Measurements from ENCODE around the gene WWC1.

The WWC1 gene

DNA sequence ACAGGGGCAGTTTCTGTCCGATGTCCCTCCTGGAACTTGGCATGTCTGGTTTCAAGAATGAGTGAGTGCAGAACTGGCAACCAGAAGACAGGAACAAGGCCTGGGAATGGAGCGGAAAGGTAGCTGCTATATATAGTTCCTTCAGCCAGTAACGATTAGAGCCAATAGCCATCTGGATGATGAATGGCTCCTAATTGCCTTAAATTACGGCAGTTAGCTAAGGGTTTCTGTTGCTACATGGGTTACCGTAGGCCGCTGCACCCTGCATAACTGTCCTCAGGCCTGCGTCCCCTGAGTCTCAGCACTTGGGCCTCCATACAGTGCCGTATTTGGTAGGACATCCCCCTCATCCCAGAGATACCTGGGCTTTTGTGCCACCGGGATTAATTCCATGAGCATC, 29.4 kb downstream of the WWC1 start:
- H3K27ac ChIP-seq (ENCODE audit: poor library complexity, severe bottlenecking), result peak overlapping the region; percentile 96
- no peak for DNase-seq (ENCODE audit: low spot score)
- TF ChIP-seq, protein P1, sequence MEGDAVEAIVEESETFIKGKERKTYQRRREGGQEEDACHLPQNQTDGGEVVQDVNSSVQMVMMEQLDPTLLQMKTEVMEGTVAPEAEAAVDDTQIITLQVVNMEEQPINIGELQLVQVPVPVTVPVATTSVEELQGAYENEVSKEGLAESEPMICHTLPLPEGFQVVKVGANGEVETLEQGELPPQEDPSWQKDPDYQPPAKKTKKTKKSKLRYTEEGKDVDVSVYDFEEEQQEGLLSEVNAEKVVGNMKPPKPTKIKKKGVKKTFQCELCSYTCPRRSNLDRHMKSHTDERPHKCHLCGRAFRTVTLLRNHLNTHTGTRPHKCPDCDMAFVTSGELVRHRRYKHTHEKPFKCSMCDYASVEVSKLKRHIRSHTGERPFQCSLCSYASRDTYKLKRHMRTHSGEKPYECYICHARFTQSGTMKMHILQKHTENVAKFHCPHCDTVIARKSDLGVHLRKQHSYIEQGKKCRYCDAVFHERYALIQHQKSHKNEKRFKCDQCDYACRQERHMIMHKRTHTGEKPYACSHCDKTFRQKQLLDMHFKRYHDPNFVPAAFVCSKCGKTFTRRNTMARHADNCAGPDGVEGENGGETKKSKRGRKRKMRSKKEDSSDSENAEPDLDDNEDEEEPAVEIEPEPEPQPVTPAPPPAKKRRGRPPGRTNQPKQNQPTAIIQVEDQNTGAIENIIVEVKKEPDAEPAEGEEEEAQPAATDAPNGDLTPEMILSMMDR (IDR thresholded peaks at IDR 0.05; ENCODE audit: poor library complexity, severe bottlenecking), result no peak
- H3K36me3 ChIP-seq (ENCODE audit: low read depth), result peaks cover 9% of the 10 kb centered on the region
- no peaks in the 10 kb centered on the region for H3K27me3 ChIP-seq (ENCODE audit: insufficient read depth, poor library complexity, severe bottlenecking)
- peaks cover 57% of the 10 kb centered on the region for H3K4me1 ChIP-seq (ENCODE audit: insufficient read depth, poor library complexity, severe bottlenecking)
- H3K4me3 ChIP-seq (ENCODE audit: severe bottlenecking), result no peak overlapping the region
- no peaks in the 10 kb centered on the region for H3K9me3 ChIP-seq (ENCODE audit: severe bottlenecking)
- no peak for ATAC-seq (ENCODE audit: low read depth)

DNA sequence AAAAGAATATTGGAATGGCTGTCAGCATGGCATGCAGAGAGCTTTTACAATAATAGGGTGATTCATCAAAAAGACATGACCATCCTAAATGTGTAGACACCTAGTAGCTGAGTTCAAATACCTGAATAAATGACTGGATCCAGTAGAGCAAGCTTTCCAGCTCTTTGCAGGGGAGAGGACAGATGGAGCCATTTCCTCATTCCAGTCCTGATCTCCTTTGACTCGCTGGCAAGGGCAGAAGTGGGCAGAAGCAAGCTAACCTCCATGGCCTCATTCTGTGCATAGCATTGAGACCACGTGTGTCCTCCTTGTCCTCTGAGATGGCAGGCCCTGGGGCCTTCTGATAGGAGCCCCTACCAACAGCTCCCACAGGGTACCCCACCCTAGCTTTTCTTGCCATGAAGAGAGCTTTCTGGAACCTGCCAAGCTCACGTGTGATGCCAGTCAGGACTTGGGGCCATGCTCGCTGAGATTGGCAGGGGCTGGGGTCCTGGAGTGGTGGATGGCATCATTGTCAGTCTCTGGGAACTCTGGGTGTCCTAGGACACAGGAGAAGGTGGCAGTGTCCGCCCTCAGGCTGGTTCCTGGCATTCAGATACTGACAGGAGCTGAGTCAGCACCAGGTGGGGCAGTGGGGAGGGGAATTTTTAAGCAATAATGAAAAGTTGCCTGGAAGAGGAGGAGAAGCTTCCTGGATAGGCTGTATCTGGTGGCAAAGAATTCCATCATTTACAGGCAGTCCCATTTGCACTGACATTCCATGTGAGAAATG, 33.6 kb downstream of the WWC1 start:
- DNase-seq (ENCODE audit: low spot score) (peak; percentile 88), ATAC-seq (ENCODE audit: low read depth) (peak; percentile 94)
- TF ChIP-seq, protein P1 (IDR thresholded peaks at IDR 0.05; ENCODE audit: poor library complexity, severe bottlenecking), result peak; percentile 46
- Histone ChIP-seq H3K4me1 (ENCODE audit: insufficient read depth, poor library complexity, severe bottlenecking) (peaks cover 71% of the 10 kb centered on the region), H3K4me3 (ENCODE audit: severe bottlenecking) (no peak overlapping the region), H3K9me3 (ENCODE audit: severe bottlenecking) (no peaks in the 10 kb centered on the region), H3K36me3 (ENCODE audit: low read depth) (0 out of 2 replicates have a peak, but pooled peaks cover 3% of the 10 kb centered on the region), H3K27ac (ENCODE audit: poor library complexity, severe bottlenecking) (peak overlapping the region; percentile 96), H3K27me3 (ENCODE audit: insufficient read depth, poor library complexity, severe bottlenecking) (no peaks in the 10 kb centered on the region)

DNA sequence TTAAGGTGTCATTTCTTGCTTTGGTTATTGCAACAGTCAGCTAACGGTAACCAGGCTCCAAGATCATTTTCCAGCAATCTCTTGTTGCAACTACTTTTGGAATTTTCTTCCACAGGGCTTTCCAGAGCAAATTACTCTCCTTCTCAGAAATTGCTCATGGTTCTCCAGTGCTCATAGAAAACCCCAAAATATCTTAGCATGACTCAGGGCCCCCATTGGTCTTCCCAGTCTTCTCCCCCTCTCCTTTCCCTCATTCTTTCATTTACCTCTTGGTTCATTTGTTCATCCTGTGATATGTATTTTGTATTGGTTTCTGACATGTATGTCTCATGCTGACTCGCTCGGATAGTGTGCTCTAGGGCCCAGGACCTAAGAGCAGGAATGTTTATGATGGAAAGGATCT, 35.6 kb downstream of the WWC1 start:
- Histone ChIP-seq H3K4me1 (ENCODE audit: insufficient read depth, poor library complexity, severe bottlenecking) (peaks cover 78% of the 10 kb centered on the region), H3K9me3 (ENCODE audit: severe bottlenecking) (no peaks in the 10 kb centered on the region), H3K27ac (ENCODE audit: poor library complexity, severe bottlenecking) (peak overlapping the region; percentile 96), H3K36me3 (ENCODE audit: low read depth) (0 out of 2 replicates have a peak, but pooled peaks cover 3% of the 10 kb centered on the region), H3K27me3 (ENCODE audit: insufficient read depth, poor library complexity, severe bottlenecking) (no peaks in the 10 kb centered on the region), H3K4me3 (ENCODE audit: severe bottlenecking) (no peak overlapping the region)
- TF ChIP-seq, protein P1 (IDR thresholded peaks at IDR 0.05; ENCODE audit: poor library complexity, severe bottlenecking), result no peak
- no peak for DNase-seq (ENCODE audit: low spot score)
- ATAC-seq (ENCODE audit: low read depth), result no peak; the same call in 2 of the 3 replicates

DNA sequence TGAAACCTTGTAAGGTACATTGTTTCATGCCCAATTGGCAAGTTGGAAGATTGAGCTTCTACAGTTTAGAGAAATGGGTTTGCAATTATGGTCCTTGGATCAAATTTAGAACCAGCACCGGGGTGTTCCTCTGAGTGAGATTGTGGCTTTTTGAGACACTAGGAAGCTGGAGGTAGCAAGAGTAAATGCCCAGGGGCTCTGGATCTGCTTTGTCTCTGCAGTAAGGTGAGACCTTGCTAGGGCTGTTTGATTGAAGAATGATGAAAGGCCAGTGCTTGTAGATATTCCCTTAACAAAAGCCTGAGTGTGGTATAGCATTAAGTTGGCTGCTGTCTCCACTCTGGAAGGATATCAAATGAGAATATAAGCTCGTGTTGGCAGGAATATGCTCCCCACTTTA, 36.0 kb downstream of the WWC1 start:
- Histone ChIP-seq H3K36me3 (ENCODE audit: low read depth) (0 out of 2 replicates have a peak, but pooled peaks cover 3% of the 10 kb centered on the region), H3K27me3 (ENCODE audit: insufficient read depth, poor library complexity, severe bottlenecking) (no peaks in the 10 kb centered on the region), H3K4me3 (ENCODE audit: severe bottlenecking) (no peak overlapping the region), H3K27ac (ENCODE audit: poor library complexity, severe bottlenecking) (peak overlapping the region; percentile 96), H3K9me3 (ENCODE audit: severe bottlenecking) (no peaks in the 10 kb centered on the region), H3K4me1 (ENCODE audit: insufficient read depth, poor library complexity, severe bottlenecking) (peaks cover 82% of the 10 kb centered on the region)
- TF ChIP-seq, protein P1 (IDR thresholded peaks at IDR 0.05; ENCODE audit: poor library complexity, severe bottlenecking), result no peak
- DNase-seq (ENCODE audit: low spot score) (no peak), ATAC-seq (ENCODE audit: low read depth) (no peak)

DNA sequence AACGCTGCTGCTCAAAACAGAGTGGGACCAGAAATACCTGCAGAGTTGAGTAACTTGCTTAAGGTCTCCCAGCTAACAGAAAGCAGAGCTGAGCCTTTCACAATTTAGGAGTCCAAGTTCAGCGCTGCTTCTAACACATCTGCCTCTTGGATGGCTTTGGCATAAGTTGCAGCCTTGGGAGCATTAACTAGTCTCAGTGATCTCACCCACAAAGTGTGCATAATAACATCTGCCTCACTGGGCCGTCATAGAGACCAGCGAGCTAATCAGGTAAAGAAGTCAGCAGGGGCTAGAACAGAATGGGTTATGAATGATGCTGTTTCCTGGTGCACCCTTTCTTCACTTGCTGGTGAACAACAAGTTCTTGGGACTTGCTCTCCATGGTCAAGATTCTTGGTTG, 36.5 kb downstream of the WWC1 start:
- Histone ChIP-seq H3K36me3 (ENCODE audit: low read depth) (0 out of 2 replicates have a peak, but pooled peaks cover 3% of the 10 kb centered on the region), H3K27me3 (ENCODE audit: insufficient read depth, poor library complexity, severe bottlenecking) (no peaks in the 10 kb centered on the region), H3K9me3 (ENCODE audit: severe bottlenecking) (no peaks in the 10 kb centered on the region), H3K4me1 (ENCODE audit: insufficient read depth, poor library complexity, severe bottlenecking) (peaks cover 79% of the 10 kb centered on the region), H3K27ac (ENCODE audit: poor library complexity, severe bottlenecking) (peak overlapping the region; percentile 96), H3K4me3 (ENCODE audit: severe bottlenecking) (no peak overlapping the region)
- no peak for ATAC-seq (ENCODE audit: low read depth)
- DNase-seq (ENCODE audit: low spot score), result no peak
- TF ChIP-seq, protein P1 (IDR thresholded peaks at IDR 0.05; ENCODE audit: poor library complexity, severe bottlenecking), result no peak

All from RWPE2 (cell line).